GM21390 (cell line): ENCODE results near the gene SMOC1.

Experiments
- ATAC-seq: cut with Tn5 transposase; IDR thresholded peaks from one replicate; pipeline ENCODE4 v1.9.1; 2021; ENCODE audit not compliant: unreplicated experiment

The SMOC1 gene

GRCh38 chr14:69973846-69974245, 94.6 kb downstream of the SMOC1 start:
- no peak for ATAC-seq

GRCh38 chr14:69979882-69980281, 100.7 kb downstream of the SMOC1 start:
- ATAC-seq: no peak

- no peak for ATAC-seq
Observed at GRCh38 chr14:69980457-69981425, 101.5 kb downstream of the SMOC1 start.

GRCh38 chr14:69982220-69982839, 103.1 kb downstream of the SMOC1 start:
- no peak for ATAC-seq

GRCh38 chr14:69982886-69983285, 103.7 kb downstream of the SMOC1 start:
- ATAC-seq: no peak

- ATAC-seq: no peak
Observed at GRCh38 chr14:69983317-69983716, 104.1 kb downstream of the SMOC1 start.

- ATAC-seq: no peak
Observed at GRCh38 chr14:69985463-69985862, 106.2 kb downstream of the SMOC1 start.

- no peak for ATAC-seq
Observed at GRCh38 chr14:69986336-69986735, 107.1 kb downstream of the SMOC1 start.

GRCh38 chr14:69987406-69988121, 108.3 kb downstream of the SMOC1 start:
- ATAC-seq: no peak

GRCh38 chr14:69988979-69989378, 109.8 kb downstream of the SMOC1 start:
- no peak for ATAC-seq

- ATAC-seq: no peak
Observed at GRCh38 chr14:69989622-69990021, 110.4 kb downstream of the SMOC1 start.

- no peak for ATAC-seq
Observed at GRCh38 chr14:69990323-69990722, 111.1 kb downstream of the SMOC1 start.

GRCh38 chr14:69991422-69991821, 112.2 kb downstream of the SMOC1 start:
- no peak for ATAC-seq

- ATAC-seq: no peak
Observed at GRCh38 chr14:69992564-69992963, 113.3 kb downstream of the SMOC1 start.

- no peak for ATAC-seq
Observed at GRCh38 chr14:69993326-69993725, 114.1 kb downstream of the SMOC1 start.

- ATAC-seq: no peak
Observed at GRCh38 chr14:69994002-69994401, 114.8 kb downstream of the SMOC1 start.

- no peak for ATAC-seq
Observed at GRCh38 chr14:69996216-69996615, 117.0 kb downstream of the SMOC1 start.

GRCh38 chr14:69997849-69998248, 118.6 kb downstream of the SMOC1 start:
- no peak for ATAC-seq

GRCh38 chr14:69999261-69999674, 120.1 kb downstream of the SMOC1 start:
- ATAC-seq: no peak

GRCh38 chr14:70000601-70001000, 121.4 kb downstream of the SMOC1 start:
- ATAC-seq: no peak

GRCh38 chr14:70002589-70003346, 123.6 kb downstream of the SMOC1 start:
- no peak for ATAC-seq
